Tibial nerve (tissue), 4 donors: ENCODE results near the gene PCP2. TPM values are rescaled to one million over a fixed set of nuclear protein-coding genes. Genes with fewer than 3 reads are reported as not detected.
"Not testable (repeated sequence)": the region's sequence is repeated elsewhere in the genome, so short reads cannot be mapped to it uniquely, and the experiment has no call there.

Experiments
- DNase-seq, 2 donors: peaks; one replicate each; pipeline ENCODE4 v3.0.0-alpha.2; 2019; ENCODE audit warnings: low spot score in 2 of 2
- H3K27ac ChIP-seq, 4 donors: fragments of 200-600 bp; sonication (generic) in 3 of 4; one replicate each; pipeline ENCODE4 v1.5.1; 2017 to 2019; ENCODE audit warnings: mild to moderate bottlenecking in 1 of 4
- H3K27me3 ChIP-seq, 2 donors: fragments of 200-600 bp; sonication (generic) in 1 of 2; one replicate each; pipeline versions ENCODE4 v1.5.1 to v1.6.0; 2017 to 2019
- H3K36me3 ChIP-seq, 3 donors: fragments of 200-600 bp; sonication (generic); one replicate each; pipeline ENCODE4 v1.5.1; 2018 to 2019
- H3K4me1 ChIP-seq, 4 donors: fragments of 200-600 bp; sonication (generic) in 3 of 4; one replicate each; pipeline ENCODE4 v1.5.1; 2017 to 2019
- H3K4me3 ChIP-seq, 4 donors: fragments of 200-600 bp; sonication (generic) in 3 of 4; one replicate each; pipeline ENCODE4 v1.5.1; 2017 to 2019; ENCODE audit warnings: mild to moderate bottlenecking in 1 of 4, moderate library complexity in 1 of 4
- H3K9me3 ChIP-seq, 4 donors: fragments of 200-600 bp; sonication (generic) in 3 of 4; one replicate each; pipeline ENCODE4 v1.5.1; 2017 to 2019
- EP300 ChIP-seq, 2 donors: sonication (generic); formaldehyde crosslinking; IDR thresholded peaks; one replicate each; pipeline ENCODE4 v1.6.1; 2017; ENCODE audit warnings: antibody characterized with exemption in 2 of 2, mild to moderate bottlenecking in 1 of 2
- POLR2A ChIP-seq, 2 donors: fragments of 450-650 bp; IDR thresholded peaks; one replicate each; pipeline ENCODE4 v1.6.1; 2017; ENCODE audit warnings: antibody characterized with exemption in 2 of 2, mild to moderate bottlenecking in 2 of 2, moderate library complexity in 2 of 2
- WGBS, 2 donors: methylation state at CpG; one replicate each; pipeline ENCODE4 v1.1.5; 2018; 5-methylcytosine and 5-hydroxymethylcytosine counted together
- total RNA-seq, 4 donors: library from RNA; depleted of rRNA; stranded (reverse); fragments of >200 nt; gene quantifications; one replicate each; pipeline ENCODE4 v1.1.0, GENCODE V29; 2016
- TF ChIP-seq, protein P1 (sequence below), 5 experiments: fragments of 200-600 bp in 3 of 5; fragments of 450-650 bp in 2 of 5; sonication (generic) in 3 of 5; IDR thresholded peaks; one replicate each; pipeline ENCODE4 v1.5.1; 2016 to 2019; ENCODE audit warnings: antibody characterized with exemption in 5 of 5, mild to moderate bottlenecking in 3 of 5, moderate library complexity in 2 of 5

Gene PCP2
- total RNA-seq, 4 donors from 2014 or later = not detected

GRCh38 chr19:7645656-7646425, 12.3 kb upstream of the PCP2 start:
- H3K4me1 ChIP-seq = no peaks in the 10 kb centered on the region
- TF ChIP-seq, protein P1, sequence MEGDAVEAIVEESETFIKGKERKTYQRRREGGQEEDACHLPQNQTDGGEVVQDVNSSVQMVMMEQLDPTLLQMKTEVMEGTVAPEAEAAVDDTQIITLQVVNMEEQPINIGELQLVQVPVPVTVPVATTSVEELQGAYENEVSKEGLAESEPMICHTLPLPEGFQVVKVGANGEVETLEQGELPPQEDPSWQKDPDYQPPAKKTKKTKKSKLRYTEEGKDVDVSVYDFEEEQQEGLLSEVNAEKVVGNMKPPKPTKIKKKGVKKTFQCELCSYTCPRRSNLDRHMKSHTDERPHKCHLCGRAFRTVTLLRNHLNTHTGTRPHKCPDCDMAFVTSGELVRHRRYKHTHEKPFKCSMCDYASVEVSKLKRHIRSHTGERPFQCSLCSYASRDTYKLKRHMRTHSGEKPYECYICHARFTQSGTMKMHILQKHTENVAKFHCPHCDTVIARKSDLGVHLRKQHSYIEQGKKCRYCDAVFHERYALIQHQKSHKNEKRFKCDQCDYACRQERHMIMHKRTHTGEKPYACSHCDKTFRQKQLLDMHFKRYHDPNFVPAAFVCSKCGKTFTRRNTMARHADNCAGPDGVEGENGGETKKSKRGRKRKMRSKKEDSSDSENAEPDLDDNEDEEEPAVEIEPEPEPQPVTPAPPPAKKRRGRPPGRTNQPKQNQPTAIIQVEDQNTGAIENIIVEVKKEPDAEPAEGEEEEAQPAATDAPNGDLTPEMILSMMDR (IDR thresholded peaks at IDR 0.05) = no peak
- no peak for TF ChIP-seq EP300 (IDR thresholded peaks at IDR 0.05)
- TF ChIP-seq POLR2A (IDR thresholded peaks at IDR 0.05) = no peak
- no peak for DNase-seq
- H3K27ac ChIP-seq = no peak overlapping the region
- H3K27me3 ChIP-seq = peaks cover 0 to 21% of the 10 kb centered on the region in 2 donors
- H3K9me3 ChIP-seq = no peaks in the 10 kb centered on the region
- H3K36me3 ChIP-seq = no peaks in the 10 kb centered on the region
- no peak overlapping the region for H3K4me3 ChIP-seq
- 54 to 59% methylated on average over 20 of the region's 20 CpGs for WGBS, 2 donors

- Histone ChIP-seq H3K27ac (no peak overlapping the region), H3K36me3 (no peaks in the 10 kb centered on the region), H3K4me1 (no peaks in the 10 kb centered on the region), H3K9me3 (no peaks in the 10 kb centered on the region), H3K27me3 (peaks cover 0 to 14% of the 10 kb centered on the region in 2 donors), H3K4me3 (no peak overlapping the region)
- 79 to 86% methylated on average over 8 to 14 of the region's 14 CpGs for WGBS, 2 donors
- no peak for DNase-seq
- TF ChIP-seq POLR2A (IDR thresholded peaks at IDR 0.05) (no peak), EP300 (IDR thresholded peaks at IDR 0.05) (no peak)
- TF ChIP-seq, protein P1 (IDR thresholded peaks at IDR 0.05) = no peak
Observed at GRCh38 chr19:7645163-7645562, 11.6 kb upstream of the PCP2 start.

DNA sequence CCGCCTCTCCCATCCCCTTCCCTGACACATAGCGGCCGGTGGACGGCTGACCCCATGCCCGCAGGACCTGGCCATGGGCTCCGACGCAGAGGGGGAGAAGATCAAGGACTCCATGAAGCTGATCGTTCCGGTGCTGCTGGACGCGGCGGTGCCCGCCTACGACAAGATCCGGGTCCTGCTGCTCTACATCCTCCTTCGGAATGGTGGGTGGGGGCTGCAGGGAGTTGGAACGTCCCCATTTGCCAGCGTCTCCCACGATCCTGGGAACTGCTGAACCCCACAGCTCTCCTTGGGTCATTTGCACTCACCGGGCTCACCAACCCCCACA, 11.0 kb upstream of the PCP2 start:
- TF ChIP-seq EP300 (IDR thresholded peaks at IDR 0.05) (no peak), POLR2A (IDR thresholded peaks at IDR 0.05) (no peak)
- TF ChIP-seq, protein P1 (IDR thresholded peaks at IDR 0.05) = no peak
- Histone ChIP-seq H3K9me3 (no peaks in the 10 kb centered on the region), H3K27ac (no peak overlapping the region), H3K27me3 (peaks cover 0 to 9% of the 10 kb centered on the region in 2 donors), H3K4me3 (no peak overlapping the region), H3K36me3 (no peaks in the 10 kb centered on the region), H3K4me1 (no peaks in the 10 kb centered on the region)
- 88 to 93% methylated on average over 20 of the region's 20 CpGs for WGBS, 2 donors
- DNase-seq = no peak

GRCh38 chr19:7643629-7644549, 10.4 kb upstream of the PCP2 start:
- 62 to 63% methylated on average over 10 of the region's 10 CpGs for WGBS, 2 donors
- not testable (repeated sequence) for H3K36me3 ChIP-seq, H3K27ac ChIP-seq, H3K9me3 ChIP-seq, H3K4me3 ChIP-seq, H3K4me1 ChIP-seq, DNase-seq
- peaks cover 0 to 14% of the 10 kb centered on the region in 2 donors for H3K27me3 ChIP-seq

DNA sequence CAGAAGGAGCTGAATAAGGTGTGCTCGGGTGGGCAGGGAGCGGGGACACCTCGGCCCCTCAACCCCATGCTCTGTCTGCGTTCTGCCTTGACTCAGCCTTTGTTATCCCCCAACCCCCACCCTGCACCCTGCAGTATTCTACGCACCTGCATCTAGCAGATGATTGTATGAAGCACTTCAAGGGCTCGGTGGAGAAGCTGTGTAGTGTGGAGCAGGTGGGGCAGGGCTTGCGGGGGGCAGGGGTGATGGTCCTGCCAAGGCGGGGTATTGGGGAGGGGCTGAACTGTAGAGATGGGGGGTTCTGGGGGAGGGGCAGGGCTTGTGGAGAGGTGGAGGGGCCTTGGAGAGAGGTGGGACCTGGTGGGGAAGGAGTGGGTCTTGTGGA, 9.5 kb upstream of the PCP2 start:
- no peaks in the 10 kb centered on the region for H3K36me3 ChIP-seq
- H3K4me3 ChIP-seq = no peak overlapping the region
- peaks cover 0 to 17% of the 10 kb centered on the region in 2 donors for H3K27me3 ChIP-seq
- H3K9me3 ChIP-seq = no peaks in the 10 kb centered on the region
- WGBS, 2 donors = 93 to 96% methylated on average over 8 of the region's 8 CpGs
- TF ChIP-seq, protein P1 (IDR thresholded peaks at IDR 0.05) = no peak
- H3K4me1 ChIP-seq = no peaks in the 10 kb centered on the region
- DNase-seq = no peak
- H3K27ac ChIP-seq = no peak overlapping the region
